ENCODE measurements around the gene ETV3L. TPM values are rescaled to one million over a fixed set of nuclear protein-coding genes. Genes with fewer than 3 reads are reported as not detected.

Gene ETV3L
- total and polyA plus RNA-seq, 2 donors (not counting 1 experiment from before 2014, with no cell fraction given), result not detected

DNA sequence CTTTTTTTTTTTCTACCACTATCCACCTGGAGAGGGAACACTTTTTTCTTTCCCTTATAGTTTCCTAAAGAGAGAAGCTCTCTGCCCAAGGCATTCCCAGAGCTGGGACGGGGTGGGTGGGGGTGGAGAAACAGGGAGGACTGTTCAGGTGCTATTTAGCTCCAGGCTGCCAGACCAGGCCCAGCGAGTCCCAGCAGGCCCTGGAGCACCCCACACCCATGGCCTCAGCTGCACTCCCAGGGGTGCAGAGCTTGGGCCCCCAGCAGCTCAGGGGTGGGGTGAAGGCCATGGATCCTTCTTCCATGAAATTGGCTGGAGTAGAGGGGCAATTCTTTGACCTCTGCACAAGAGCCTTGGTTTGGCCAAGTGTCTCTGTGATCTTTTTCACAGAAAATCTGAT is 4.1 kb downstream of the ETV3L start:
- DNase-seq (ENCODE audit: low read depth in 2 of 2), result no peak
- no peak for TF ChIP-seq EZH2 (IDR thresholded peaks at IDR 0.05; ENCODE audit: low read length, missing control alignments)
- TF ChIP-seq, protein P1, sequence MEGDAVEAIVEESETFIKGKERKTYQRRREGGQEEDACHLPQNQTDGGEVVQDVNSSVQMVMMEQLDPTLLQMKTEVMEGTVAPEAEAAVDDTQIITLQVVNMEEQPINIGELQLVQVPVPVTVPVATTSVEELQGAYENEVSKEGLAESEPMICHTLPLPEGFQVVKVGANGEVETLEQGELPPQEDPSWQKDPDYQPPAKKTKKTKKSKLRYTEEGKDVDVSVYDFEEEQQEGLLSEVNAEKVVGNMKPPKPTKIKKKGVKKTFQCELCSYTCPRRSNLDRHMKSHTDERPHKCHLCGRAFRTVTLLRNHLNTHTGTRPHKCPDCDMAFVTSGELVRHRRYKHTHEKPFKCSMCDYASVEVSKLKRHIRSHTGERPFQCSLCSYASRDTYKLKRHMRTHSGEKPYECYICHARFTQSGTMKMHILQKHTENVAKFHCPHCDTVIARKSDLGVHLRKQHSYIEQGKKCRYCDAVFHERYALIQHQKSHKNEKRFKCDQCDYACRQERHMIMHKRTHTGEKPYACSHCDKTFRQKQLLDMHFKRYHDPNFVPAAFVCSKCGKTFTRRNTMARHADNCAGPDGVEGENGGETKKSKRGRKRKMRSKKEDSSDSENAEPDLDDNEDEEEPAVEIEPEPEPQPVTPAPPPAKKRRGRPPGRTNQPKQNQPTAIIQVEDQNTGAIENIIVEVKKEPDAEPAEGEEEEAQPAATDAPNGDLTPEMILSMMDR (conservative IDR thresholded peaks at IDR 0.05 in 1 of 2, IDR thresholded peaks at IDR 0.05 in 1 of 2; ENCODE audit: low read depth in 1 of 2, low read length in 2 of 2), result no peak
- H3K9me3 ChIP-seq (ENCODE audit: control insufficient read depth, insufficient read depth, low read depth, low read length), result no peaks in the 10 kb centered on the region
- no peak overlapping the region for H3K4me3 ChIP-seq (replicated peaks in 1 of 4; ENCODE audit: control extremely low read depth in 1 of 4, insufficient read depth in 1 of 4, low read depth in 3 of 4, low read length in 4 of 4)
- no peaks in the 10 kb centered on the region for H3K36me3 ChIP-seq (ENCODE audit: control insufficient read depth, insufficient read depth, low read length)
- no peak overlapping the region for H3K4me2 ChIP-seq (ENCODE audit: extremely low read depth, insufficient read depth, low read length)
- no peaks in the 10 kb centered on the region for H4K20me1 ChIP-seq (ENCODE audit: control insufficient read depth, extremely low read depth, insufficient read depth, low read length)
- no peak overlapping the region for H3K27ac ChIP-seq (ENCODE audit: insufficient read depth, low read length)
- H2AFZ ChIP-seq (ENCODE audit: low read length), result no peak overlapping the region
- peaks cover 2% of the 10 kb centered on the region for H3K27me3 ChIP-seq (ENCODE audit: control insufficient read depth, insufficient read depth, low read length)
- H3K4me1 ChIP-seq (ENCODE audit: control insufficient read depth, extremely low read depth, insufficient read depth, low read length), result no peaks in the 10 kb centered on the region
- no peak overlapping the region for H3K9ac ChIP-seq (ENCODE audit: insufficient read depth, low read length)
- H3K79me2 ChIP-seq (ENCODE audit: control insufficient read depth, insufficient read depth, low read length), result no peaks in the 10 kb centered on the region

DNA sequence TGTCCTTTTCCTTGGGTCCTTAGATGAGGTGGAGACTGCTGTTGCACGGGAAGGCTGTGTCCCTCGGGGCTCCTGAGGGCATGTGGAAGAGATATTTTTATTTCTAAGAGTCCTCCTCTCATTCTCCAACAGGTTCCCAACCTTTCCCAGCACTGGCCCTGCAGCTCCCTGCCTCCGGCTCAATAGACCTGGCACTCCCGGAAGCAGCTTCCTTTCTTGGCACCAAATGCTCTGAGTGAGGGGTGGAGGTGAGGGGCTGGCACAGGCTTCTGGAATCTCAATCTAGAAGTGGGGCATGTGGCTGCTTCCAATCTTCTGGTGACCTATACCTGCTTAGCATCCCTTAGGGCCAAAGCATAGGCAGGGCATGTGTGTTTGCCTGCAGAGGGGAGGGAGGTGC is 4.5 kb downstream of the ETV3L start:
- no peak for TF ChIP-seq EZH2 (IDR thresholded peaks at IDR 0.05; ENCODE audit: low read length, missing control alignments)
- TF ChIP-seq, protein P1 (conservative IDR thresholded peaks at IDR 0.05 in 1 of 2, IDR thresholded peaks at IDR 0.05 in 1 of 2; ENCODE audit: low read depth in 1 of 2, low read length in 2 of 2), result no peak
- H4K20me1 ChIP-seq (ENCODE audit: control insufficient read depth, extremely low read depth, insufficient read depth, low read length), result no peaks in the 10 kb centered on the region
- peaks cover 2% of the 10 kb centered on the region for H3K27me3 ChIP-seq (ENCODE audit: control insufficient read depth, insufficient read depth, low read length)
- no peak overlapping the region for H3K9ac ChIP-seq (ENCODE audit: insufficient read depth, low read length)
- H2AFZ ChIP-seq (ENCODE audit: low read length), result no peak overlapping the region
- no peak for DNase-seq (ENCODE audit: low read depth in 2 of 2)
- H3K9me3 ChIP-seq (ENCODE audit: control insufficient read depth, insufficient read depth, low read depth, low read length), result no peaks in the 10 kb centered on the region
- H3K79me2 ChIP-seq (ENCODE audit: control insufficient read depth, insufficient read depth, low read length), result no peaks in the 10 kb centered on the region
- no peak overlapping the region for H3K27ac ChIP-seq (ENCODE audit: insufficient read depth, low read length)
- H3K4me1 ChIP-seq (ENCODE audit: control insufficient read depth, extremely low read depth, insufficient read depth, low read length), result no peaks in the 10 kb centered on the region
- H3K4me2 ChIP-seq (ENCODE audit: extremely low read depth, insufficient read depth, low read length), result no peak overlapping the region
- no peak overlapping the region for H3K4me3 ChIP-seq (replicated peaks in 1 of 4; ENCODE audit: control extremely low read depth in 1 of 4, insufficient read depth in 1 of 4, low read depth in 3 of 4, low read length in 4 of 4)
- no peaks in the 10 kb centered on the region for H3K36me3 ChIP-seq (ENCODE audit: control insufficient read depth, insufficient read depth, low read length)

DNA sequence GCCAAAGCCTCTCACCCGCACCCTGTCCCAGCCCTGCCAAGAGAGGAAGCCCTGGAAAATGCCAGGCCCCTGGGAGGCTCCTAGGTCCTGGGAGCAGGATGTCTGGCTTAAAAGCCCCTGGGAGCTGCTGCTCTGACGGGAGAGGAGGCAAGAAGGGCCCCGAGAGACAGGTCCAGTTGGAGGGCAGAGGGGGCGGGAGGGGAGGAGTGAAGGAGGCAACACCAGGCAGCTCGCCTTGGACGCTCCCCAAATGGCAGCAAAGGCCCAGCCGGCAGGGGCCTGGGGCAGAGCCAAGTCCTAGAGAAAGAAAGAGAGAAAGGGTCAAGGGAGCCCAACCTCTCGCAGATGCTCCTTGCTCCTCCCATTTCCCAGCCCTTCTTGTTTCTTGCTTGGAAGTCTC is 6.8 kb downstream of the ETV3L start:
- no peaks in the 10 kb centered on the region for H3K36me3 ChIP-seq (ENCODE audit: control insufficient read depth, insufficient read depth, low read length)
- H3K9me3 ChIP-seq (ENCODE audit: control insufficient read depth, insufficient read depth, low read depth, low read length), result no peaks in the 10 kb centered on the region
- no peaks in the 10 kb centered on the region for H4K20me1 ChIP-seq (ENCODE audit: control insufficient read depth, extremely low read depth, insufficient read depth, low read length)
- no peak overlapping the region for H3K4me3 ChIP-seq (replicated peaks in 1 of 4; ENCODE audit: control extremely low read depth in 1 of 4, insufficient read depth in 1 of 4, low read depth in 3 of 4, low read length in 4 of 4)
- TF ChIP-seq, protein P1 (conservative IDR thresholded peaks at IDR 0.05 in 1 of 2, IDR thresholded peaks at IDR 0.05 in 1 of 2; ENCODE audit: low read depth in 1 of 2, low read length in 2 of 2), result no peak
- no peak for TF ChIP-seq EZH2 (IDR thresholded peaks at IDR 0.05; ENCODE audit: low read length, missing control alignments)
- H3K27ac ChIP-seq (ENCODE audit: insufficient read depth, low read length), result no peak overlapping the region
- H3K4me1 ChIP-seq (ENCODE audit: control insufficient read depth, extremely low read depth, insufficient read depth, low read length), result no peaks in the 10 kb centered on the region
- H2AFZ ChIP-seq (ENCODE audit: low read length), result no peak overlapping the region
- DNase-seq (ENCODE audit: low read depth in 2 of 2), result peak; percentile 6 to 81
- H3K79me2 ChIP-seq (ENCODE audit: control insufficient read depth, insufficient read depth, low read length), result no peaks in the 10 kb centered on the region
- H3K9ac ChIP-seq (ENCODE audit: insufficient read depth, low read length), result no peak overlapping the region
- H3K27me3 ChIP-seq (ENCODE audit: control insufficient read depth, insufficient read depth, low read length), result peaks cover 2% of the 10 kb centered on the region
- H3K4me2 ChIP-seq (ENCODE audit: extremely low read depth, insufficient read depth, low read length), result no peak overlapping the region
